HepG2 (cell line): ENCODE data around the gene SAMD9. TPM values are rescaled to one million over a fixed set of nuclear protein-coding genes. Genes with fewer than 3 reads are reported as not detected.
"Not testable (repeated sequence)": the region's sequence is repeated elsewhere in the genome, so short reads cannot be mapped to it uniquely, and the experiment has no call there.

ENCODE experiments used
- ATAC-seq: fragments of 200-7000 bp; cut with Tn5 transposase; 3 replicates; pipeline ENCODE4 v1.9.1; 2020; ENCODE audit warnings: mild to moderate bottlenecking, moderate library complexity
- BruUV-seq: library from RNA; stranded (reverse); fragments of 400-500 nt; replicated peaks from 2 replicates; lab custom pipeline; 2021; lab: Mats Ljungman, UMichigan
- CTCF ChIA-PET: fragments of 300-600 bp; formaldehyde crosslinking; extraction: SDS; loops from one replicate; lab custom pipeline; 2021; ENCODE audit warnings: low total read pairs, inconsistent platforms, low intra/inter-chr PET ratio; lab: Yijun Ruan, JAX
- POLR2A ChIA-PET: fragments of 350-600 bp; sonication (Branson Sonifier 250); formaldehyde crosslinking; loops from one replicate; lab custom pipeline; 2020; ENCODE audit warnings: antibody characterized with exemption, inconsistent platforms; lab: Yijun Ruan, JAX
- DNase-seq: peaks from one replicate; pipeline ENCODE4 v3.0.0-alpha.2; 2015; ENCODE audit warnings: low spot score
- FAIRE-seq: peaks from 3 replicates; lab custom pipeline; 2011; peaks lifted over from hg19 to GRCh38; lab: Jason Lieb, UNC
- H2AFZ ChIP-seq: one replicate; pipeline ENCODE4 v1.6.1; 2011; ENCODE audit warnings: low read length, inconsistent platforms
- H3K27ac ChIP-seq: fragments of 300-600 bp; 3 replicates; pipeline ENCODE4 v1.8.0; 2011; ENCODE audit warnings: mixed run types, mild to moderate bottlenecking, mixed read lengths, low read length, inconsistent platforms; ENCODE audit not compliant: insufficient read depth; ENCODE audit errors: extremely low read length
- H3K27me3 ChIP-seq, 2 experiments: fragments of 200-600 bp in 1 of 2; 2 replicates in 1 of 2; 3 replicates in 1 of 2; pipeline versions ENCODE4 v1.6.0 to v1.8.0; 2011; ENCODE audit warnings: low read length in 2 of 2, mild to moderate bottlenecking in 2 of 2, moderate library complexity in 2 of 2, inconsistent platforms in 1 of 2; ENCODE audit not compliant: insufficient read depth in 2 of 2, control insufficient read depth in 1 of 2
- H3K36me3 ChIP-seq, 2 experiments: fragments of 200-600 bp in 1 of 2; replicated peaks in 1 of 2; 2 replicates in 1 of 2; 3 replicates in 1 of 2; pipeline versions ENCODE4 v1.5.1 to v1.8.0; 2011; ENCODE audit warnings: low read length in 2 of 2, inconsistent platforms in 1 of 2; ENCODE audit not compliant: insufficient read depth in 2 of 2, control insufficient read depth in 1 of 2
- H3K4me1 ChIP-seq: 2 replicates; pipeline ENCODE4 v1.5.1; 2012; ENCODE audit warnings: low read length, inconsistent platforms; ENCODE audit not compliant: insufficient read depth
- H3K4me2 ChIP-seq: 2 replicates; pipeline ENCODE4 v1.6.0; 2011; ENCODE audit warnings: low read depth, low read length, inconsistent platforms
- H3K4me3 ChIP-seq, 3 experiments: fragments of 200-600 bp in 1 of 3; sonication (generic), shearing (Covaris generic) in 1 of 3; replicated peaks in 1 of 3; 2 replicates each; pipeline ENCODE4 v1.5.1; 2011 to 2016; ENCODE audit warnings: low read length in 3 of 3, inconsistent platforms in 2 of 3, low read depth in 2 of 3, mild to moderate bottlenecking in 2 of 3, control low read depth in 1 of 3, mixed read lengths in 1 of 3; ENCODE audit not compliant: insufficient read depth in 1 of 3
- H3K79me2 ChIP-seq: one replicate; pipeline ENCODE4 v1.6.1; 2011; ENCODE audit warnings: low read length, inconsistent platforms; ENCODE audit not compliant: insufficient read depth
- H3K9ac ChIP-seq: 2 replicates; pipeline ENCODE4 v1.6.0; 2011; ENCODE audit warnings: mild to moderate bottlenecking, low read depth, low read length, inconsistent platforms; ENCODE audit not compliant: insufficient read depth
- H3K9me3 ChIP-seq: 2 replicates; pipeline ENCODE4 v1.5.1; 2012; ENCODE audit warnings: mild to moderate bottlenecking, low read length
- H4K20me1 ChIP-seq: 2 replicates; pipeline ENCODE4 v1.6.0; 2011; ENCODE audit warnings: inconsistent platforms, mild to moderate bottlenecking, low read length, moderate library complexity; ENCODE audit not compliant: insufficient read depth
- ATM ChIP-seq: fragments of 450-650 bp; IDR thresholded peaks from 2 replicates; pipeline ENCODE4 v1.7.1; 2017; ENCODE audit warnings: mild to moderate bottlenecking, borderline replicate concordance
- CHD4 ChIP-seq: fragments of 200-600 bp; sonication (generic); IDR thresholded peaks from 2 replicates; pipeline ENCODE4 v1.7.0; 2017; ENCODE audit warnings: mild to moderate bottlenecking, low read length, borderline replicate concordance
- ZFX ChIP-seq: sonication (generic); formaldehyde crosslinking; IDR thresholded peaks from 2 replicates; pipeline ENCODE4 v1.4.0; 2020; ENCODE audit warnings: mild to moderate bottlenecking, low read depth, missing genetic modification reagents, moderate library complexity
- ZNF160 ChIP-seq: sonication (generic); formaldehyde crosslinking; IDR thresholded peaks from 2 replicates; pipeline ENCODE4 v1.8.0; 2022; ENCODE audit warnings: mild to moderate bottlenecking, inconsistent platforms, missing genetic modification reagents
- ZNF17 ChIP-seq: sonication (generic); formaldehyde crosslinking; IDR thresholded peaks from 2 replicates; pipeline ENCODE4 v1.5.0; 2020; ENCODE audit warnings: mild to moderate bottlenecking, missing genetic modification reagents
- ZNF629 ChIP-seq: sonication (generic); formaldehyde crosslinking; conservative IDR thresholded peaks from 2 replicates; pipeline ENCODE4 v1.5.0; 2020; ENCODE audit warnings: missing genetic modification reagents
- ZNF710 ChIP-seq: sonication (generic); formaldehyde crosslinking; IDR thresholded peaks from 2 replicates; pipeline ENCODE4 v1.5.0; 2020; ENCODE audit warnings: mild to moderate bottlenecking, missing genetic modification reagents, borderline replicate concordance
- WGBS: methylation state at CpG from one replicate; pipeline ENCODE4 v1.1.6; 2017; ENCODE audit warnings: low lambda C conversion rate; 5-methylcytosine and 5-hydroxymethylcytosine counted together
- in situ Hi-C: cut with HindIII; loops from 2 replicates; pipeline ENCODE4 v1.10.0; 2017; ENCODE audit warnings: low pct_unique_long_range_greater_than_20kb; ENCODE audit not compliant: extremely low pct_ligation_motif_present
- intact Hi-C: fragments of 100-400 bp; cut with micrococcal nuclease; formaldehyde crosslinking; loops from one replicate; pipeline ENCODE4 v1.10.0; 2022; ENCODE audit not compliant: unreplicated experiment
- polyA plus RNA-seq, 8 experiments: library from polyadenylated mRNA; depleted of rRNA in 3 of 8; stranded (reverse) in 7 of 8; unstranded in 1 of 8; fragments of >200 nt; fragmentation: Illumina TruSeq in 4 of 8; extraction: Trizol in 4 of 8; gene quantifications; 2 replicates each; pipeline versions ENCODE4 v1.2.1 to v1.2.3, GENCODE V29; 2011 to 2016; ENCODE audit warnings: low read depth in 4 of 8, missing spikeins in 1 of 8, mixed read lengths in 1 of 8; ENCODE audit not compliant: insufficient read depth in 1 of 8
- total RNA-seq, 5 experiments: library from RNA; depleted of rRNA; stranded (reverse); fragments of >200 nt; fragmentation: Illumina TruSeq; extraction: Trizol; gene quantifications; 2 replicates each; pipeline ENCODE4 v1.2.3, GENCODE V29; 2016; ENCODE audit warnings: low read depth in 1 of 5
- TF ChIP-seq, protein P1 (sequence below): sonication (generic); formaldehyde crosslinking; IDR thresholded peaks from 2 replicates; pipeline ENCODE4 v1.5.0; 2020; ENCODE audit warnings: mild to moderate bottlenecking, missing genetic modification reagents, borderline replicate concordance

SAMD9 gene
- total and polyA plus RNA-seq, 2 of the 13 experiments (the other 11 are each of a cell fraction or from before 2014, with no cell fraction given), result 0.08 to 1.5 TPM

DNA sequence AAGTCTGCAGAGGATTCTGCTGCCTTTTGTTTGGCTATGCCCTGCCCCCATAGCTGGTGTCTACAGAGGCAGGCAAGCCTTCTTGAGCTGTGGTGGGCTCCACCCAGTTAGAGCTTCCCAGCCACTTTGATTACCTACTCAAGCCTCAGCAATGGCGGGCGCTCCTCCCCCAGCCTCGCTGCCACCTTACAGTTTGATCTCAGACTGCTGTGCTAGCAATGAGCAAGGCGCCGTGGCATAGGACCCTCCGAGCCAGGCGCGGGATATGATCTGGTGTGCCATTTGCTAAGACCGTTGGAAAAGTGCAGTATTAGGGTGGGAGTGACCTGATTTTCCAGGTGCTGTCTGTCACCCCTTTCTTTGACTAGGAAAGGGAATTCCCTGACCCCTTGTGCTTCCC lies 44.4 kb downstream of the SAMD9 start:
- H3K9ac ChIP-seq, FAIRE-seq, H2AFZ ChIP-seq, H3K79me2 ChIP-seq, H3K4me2 ChIP-seq, CTCF ChIA-PET, H3K4me1 ChIP-seq, POLR2A ChIA-PET, H3K27me3 ChIP-seq, BruUV-seq, H3K27ac ChIP-seq, intact Hi-C loops, DNase-seq, H3K9me3 ChIP-seq, H3K4me3 ChIP-seq, ATAC-seq, H3K36me3 ChIP-seq, H4K20me1 ChIP-seq: not testable (repeated sequence)
- in situ Hi-C loops, result loop anchor here (25.0 kb wide), 1 partner anchor 636 kb away; the partner anchor contains the start of gene GATAD1
- WGBS, result 51% methylated on average over 9 of the region's 9 CpGs

GRCh38 chr7:93062599-93062998 lies 55.2 kb downstream of the SAMD9 start:
- DNase-seq (no peak), FAIRE-seq (no peak), ATAC-seq (no peak)
- BruUV-seq, result no TSS peak
- Histone ChIP-seq H3K27ac (no peak overlapping the region), H2AFZ (no peak overlapping the region), H3K79me2 (no peaks in the 10 kb centered on the region), H3K9me3 (no peaks in the 10 kb centered on the region), H3K36me3 (no peaks in the 10 kb centered on the region), H3K4me1 (no peaks in the 10 kb centered on the region), H3K27me3 (peaks cover 0 to 3% of the 10 kb centered on the region in 2 experiments; a peak in 1 of 5 replicates), H3K4me2 (no peak overlapping the region), H3K9ac (no peak overlapping the region), H3K4me3 (no peak overlapping the region), H4K20me1 (no peaks in the 10 kb centered on the region)
- CTCF ChIA-PET, result no interaction called here
- POLR2A ChIA-PET, result no interaction called here
- WGBS, result 28% methylated on average over 4 of the region's 4 CpGs
- intact Hi-C loops, result no loop called here
- in situ Hi-C loops, result loop anchor here (25.0 kb wide), 1 partner anchor 625 kb away; the partner anchor contains the start of gene GATAD1
- TF ChIP-seq ZNF710 (CRISPR knock-in tag) (no peak), ZFX (no peak), ATM (no peak), ZNF629 (CRISPR knock-in tag) (no peak), ZNF160 (no peak), CHD4 (no peak), ZNF17 (CRISPR knock-in tag) (no peak)
- TF ChIP-seq, protein P1, sequence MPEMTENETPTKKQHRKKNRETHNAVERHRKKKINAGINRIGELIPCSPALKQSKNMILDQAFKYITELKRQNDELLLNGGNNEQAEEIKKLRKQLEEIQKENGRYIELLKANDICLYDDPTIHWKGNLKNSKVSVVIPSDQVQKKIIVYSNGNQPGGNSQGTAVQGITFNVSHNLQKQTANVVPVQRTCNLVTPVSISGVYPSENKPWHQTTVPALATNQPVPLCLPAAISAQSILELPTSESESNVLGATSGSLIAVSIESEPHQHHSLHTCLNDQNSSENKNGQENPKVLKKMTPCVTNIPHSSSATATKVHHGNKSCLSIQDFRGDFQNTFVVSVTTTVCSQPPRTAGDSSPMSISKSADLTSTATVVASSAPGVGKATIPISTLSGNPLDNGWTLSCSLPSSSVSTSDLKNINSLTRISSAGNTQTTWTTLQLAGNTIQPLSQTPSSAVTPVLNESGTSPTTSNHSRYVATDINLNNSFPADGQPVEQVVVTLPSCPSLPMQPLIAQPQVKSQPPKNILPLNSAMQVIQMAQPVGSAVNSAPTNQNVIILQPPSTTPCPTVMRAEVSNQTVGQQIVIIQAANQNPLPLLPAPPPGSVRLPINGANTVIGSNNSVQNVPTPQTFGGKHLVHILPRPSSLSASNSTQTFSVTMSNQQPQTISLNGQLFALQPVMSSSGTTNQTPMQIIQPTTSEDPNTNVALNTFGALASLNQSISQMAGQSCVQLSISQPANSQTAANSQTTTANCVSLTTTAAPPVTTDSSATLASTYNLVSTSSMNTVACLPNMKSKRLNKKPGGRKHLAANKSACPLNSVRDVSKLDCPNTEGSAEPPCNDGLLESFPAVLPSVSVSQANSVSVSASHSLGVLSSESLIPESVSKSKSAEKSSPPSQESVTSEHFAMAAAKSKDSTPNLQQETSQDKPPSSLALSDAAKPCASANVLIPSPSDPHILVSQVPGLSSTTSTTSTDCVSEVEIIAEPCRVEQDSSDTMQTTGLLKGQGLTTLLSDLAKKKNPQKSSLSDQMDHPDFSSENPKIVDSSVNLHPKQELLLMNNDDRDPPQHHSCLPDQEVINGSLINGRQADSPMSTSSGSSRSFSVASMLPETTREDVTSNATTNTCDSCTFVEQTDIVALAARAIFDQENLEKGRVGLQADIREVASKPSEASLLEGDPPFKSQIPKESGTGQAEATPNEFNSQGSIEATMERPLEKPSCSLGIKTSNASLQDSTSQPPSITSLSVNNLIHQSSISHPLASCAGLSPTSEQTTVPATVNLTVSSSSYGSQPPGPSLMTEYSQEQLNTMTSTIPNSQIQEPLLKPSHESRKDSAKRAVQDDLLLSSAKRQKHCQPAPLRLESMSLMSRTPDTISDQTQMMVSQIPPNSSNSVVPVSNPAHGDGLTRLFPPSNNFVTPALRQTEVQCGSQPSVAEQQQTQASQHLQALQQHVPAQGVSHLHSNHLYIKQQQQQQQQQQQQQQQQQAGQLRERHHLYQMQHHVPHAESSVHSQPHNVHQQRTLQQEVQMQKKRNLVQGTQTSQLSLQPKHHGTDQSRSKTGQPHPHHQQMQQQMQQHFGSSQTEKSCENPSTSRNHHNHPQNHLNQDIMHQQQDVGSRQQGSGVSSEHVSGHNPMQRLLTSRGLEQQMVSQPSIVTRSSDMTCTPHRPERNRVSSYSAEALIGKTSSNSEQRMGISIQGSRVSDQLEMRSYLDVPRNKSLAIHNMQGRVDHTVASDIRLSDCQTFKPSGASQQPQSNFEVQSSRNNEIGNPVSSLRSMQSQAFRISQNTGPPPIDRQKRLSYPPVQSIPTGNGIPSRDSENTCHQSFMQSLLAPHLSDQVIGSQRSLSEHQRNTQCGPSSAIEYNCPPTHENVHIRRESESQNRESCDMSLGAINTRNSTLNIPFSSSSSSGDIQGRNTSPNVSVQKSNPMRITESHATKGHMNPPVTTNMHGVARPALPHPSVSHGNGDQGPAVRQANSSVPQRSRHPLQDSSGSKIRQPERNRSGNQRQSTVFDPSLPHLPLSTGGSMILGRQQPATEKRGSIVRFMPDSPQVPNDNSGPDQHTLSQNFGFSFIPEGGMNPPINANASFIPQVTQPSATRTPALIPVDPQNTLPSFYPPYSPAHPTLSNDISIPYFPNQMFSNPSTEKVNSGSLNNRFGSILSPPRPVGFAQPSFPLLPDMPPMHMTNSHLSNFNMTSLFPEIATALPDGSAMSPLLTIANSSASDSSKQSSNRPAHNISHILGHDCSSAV (CRISPR knock-in tag), result no peak
